CD1c-positive myeloid dendritic cell (primary cell): Measurements from ENCODE around the gene PDCD6IP.
"Not testable (repeated sequence)": the region's sequence is repeated elsewhere in the genome, so short reads cannot be mapped to it uniquely, and the experiment has no call there.

Source experiments
- DNase-seq: peaks from one replicate; pipeline ENCODE4 v3.0.0-alpha.2; 2016; ENCODE audit errors: extremely low spot score

PDCD6IP gene

DNA sequence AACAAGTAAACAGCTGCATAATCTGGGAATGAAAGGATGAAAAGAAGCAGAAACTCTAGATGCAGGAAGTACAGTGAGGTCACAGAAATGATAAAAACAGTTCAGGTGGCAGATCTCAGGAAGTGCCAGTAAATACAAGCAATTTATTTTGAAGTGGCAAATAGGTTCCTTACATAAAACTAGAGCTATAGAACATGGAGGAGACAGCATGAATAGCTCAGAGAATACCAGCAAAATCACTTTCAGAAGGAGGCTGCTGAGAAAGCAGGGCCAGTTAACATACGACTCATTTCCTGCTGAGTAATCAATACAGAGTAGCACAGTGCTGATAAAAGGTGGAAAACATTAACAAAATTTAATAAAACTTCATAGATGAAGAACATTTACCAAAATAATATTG lies 57.0 kb downstream of the PDCD6IP start:
- DNase-seq = not testable (repeated sequence)

DNA sequence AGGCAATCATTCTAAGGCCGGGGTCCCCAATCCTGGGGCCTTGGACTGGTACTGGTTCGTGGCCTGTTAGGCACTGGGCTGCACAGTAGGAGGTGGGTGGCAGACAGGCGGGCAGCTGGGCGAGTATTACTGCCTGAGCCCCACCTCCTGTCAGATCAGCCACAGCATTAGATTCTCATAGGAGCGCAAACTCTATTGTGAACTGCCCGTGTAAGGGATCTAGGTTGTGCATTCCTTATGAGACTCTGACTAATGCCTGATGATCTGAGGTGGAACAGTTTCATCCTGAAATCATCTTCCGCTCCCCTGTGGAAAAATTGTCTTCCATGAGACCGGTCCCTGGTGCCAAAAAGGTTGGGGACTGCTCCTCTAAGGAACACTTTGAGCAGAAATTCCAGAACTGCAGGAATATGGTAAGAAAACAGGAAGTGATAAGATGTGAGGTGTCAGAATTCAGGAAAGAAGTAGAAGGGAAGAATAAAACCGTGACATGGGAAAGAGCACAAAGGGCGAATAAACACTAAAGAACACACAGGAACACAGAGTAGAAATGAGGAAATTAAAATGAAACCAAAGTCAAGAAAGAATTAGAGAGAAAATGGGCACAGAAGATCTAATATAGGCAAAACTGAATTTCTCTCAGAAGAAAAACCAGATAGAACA lies 57.6 kb downstream of the PDCD6IP start:
- DNase-seq = no peak

DNA sequence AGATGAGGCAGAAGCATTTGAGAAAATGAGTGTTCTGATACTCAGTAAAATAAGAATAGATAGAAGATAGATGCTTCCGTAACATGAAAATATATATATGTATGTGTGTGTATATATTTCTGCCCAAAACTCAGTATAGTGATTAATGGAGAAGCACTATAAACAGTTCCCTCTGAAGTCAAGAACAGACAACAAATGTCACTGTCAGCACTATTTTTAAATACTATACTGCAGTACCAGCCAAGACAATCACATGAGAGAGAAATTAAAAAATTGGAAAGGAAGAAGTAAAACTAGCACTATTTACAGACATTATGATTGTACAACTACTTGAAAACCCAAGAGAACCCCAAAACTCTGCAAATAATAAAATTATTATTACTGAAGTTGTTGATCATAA lies 59.3 kb downstream of the PDCD6IP start:
- DNase-seq = not testable (repeated sequence)

DNA sequence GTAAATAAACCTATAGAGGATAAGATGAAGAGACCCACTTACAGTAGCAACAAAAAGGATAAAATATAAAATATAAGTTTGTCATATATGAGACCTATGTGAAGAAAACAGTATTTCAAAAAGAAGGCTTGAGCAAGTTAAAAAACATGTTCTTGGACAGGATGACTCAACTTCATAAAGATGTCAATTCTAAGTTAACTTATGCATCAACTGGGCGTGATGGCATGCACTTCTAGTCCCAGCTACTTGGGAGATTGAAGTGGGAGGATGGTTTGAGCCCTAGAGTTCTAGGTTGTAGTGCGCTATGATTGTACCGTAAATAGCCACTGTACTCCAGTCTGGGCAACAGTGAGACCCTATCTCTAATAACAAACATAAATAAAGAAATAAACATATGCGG lies 59.7 kb downstream of the PDCD6IP start:
- no peak for DNase-seq

DNA sequence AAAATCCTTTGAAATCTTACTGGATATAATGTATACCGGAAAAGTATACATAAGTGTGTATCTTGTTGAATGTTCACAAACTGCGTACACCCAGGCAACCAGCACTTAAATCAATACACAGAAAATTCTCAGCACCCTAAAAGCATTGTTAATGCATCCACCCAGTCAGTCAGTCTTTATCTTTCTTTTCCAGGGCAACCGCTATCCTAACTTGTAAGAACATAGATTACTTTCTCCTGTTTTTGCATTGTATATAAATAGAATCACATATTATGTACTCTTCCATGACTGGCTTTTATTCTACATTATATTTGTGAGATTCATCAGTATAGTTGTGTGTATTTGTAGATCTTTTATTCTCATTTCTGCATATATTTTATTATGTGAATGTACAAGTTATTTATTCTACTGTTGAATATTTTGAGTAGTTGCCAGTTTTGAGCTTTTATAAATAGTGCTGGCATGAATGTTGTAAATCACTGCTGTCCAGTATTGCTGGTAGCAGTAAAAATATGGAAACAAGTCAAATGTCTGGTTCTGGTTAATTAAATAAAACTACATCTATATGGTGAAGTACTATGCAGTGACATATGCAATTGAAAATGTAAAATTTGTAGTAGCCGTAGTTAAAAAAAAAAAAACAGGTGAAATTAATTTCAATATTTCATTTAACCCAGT lies 62.1 kb downstream of the PDCD6IP start:
- no peak for DNase-seq

DNA sequence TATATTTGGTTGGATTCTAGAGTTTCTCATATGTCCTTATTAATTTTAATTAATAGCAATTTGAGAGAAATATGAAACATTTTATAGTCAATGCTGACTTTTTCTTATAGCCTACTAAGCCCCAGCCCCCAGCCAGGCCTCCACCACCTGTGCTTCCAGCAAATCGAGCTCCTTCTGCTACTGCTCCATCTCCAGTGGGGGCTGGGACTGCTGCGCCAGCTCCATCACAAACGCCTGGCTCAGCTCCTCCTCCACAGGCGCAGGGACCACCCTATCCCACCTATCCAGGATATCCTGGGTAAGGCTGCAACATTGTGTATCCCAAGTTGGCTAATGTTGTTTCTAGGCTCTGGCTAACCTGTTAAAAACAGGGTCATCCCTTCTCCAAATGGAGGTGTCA lies 66.7 kb downstream of the PDCD6IP start:
- DNase-seq = no peak

DNA sequence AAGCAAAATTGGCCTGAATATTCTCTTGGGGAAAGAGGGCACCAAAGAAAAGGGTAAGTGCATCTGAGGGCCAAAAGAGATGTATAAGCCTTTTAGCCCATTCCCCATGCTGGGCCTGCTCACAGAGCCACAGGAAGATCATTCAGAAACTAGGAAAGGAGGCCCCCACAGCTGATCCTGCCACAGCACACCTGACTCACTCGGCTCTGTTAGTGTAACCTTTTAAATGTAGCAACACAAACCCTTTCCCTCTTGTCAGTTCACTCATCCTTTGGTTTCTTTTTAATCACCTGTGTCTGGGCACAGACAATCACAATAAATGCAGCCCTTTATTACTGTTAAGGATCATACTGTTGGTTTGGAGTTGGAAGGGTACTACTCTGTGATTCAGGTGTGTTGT lies 69.9 kb downstream of the PDCD6IP start:
- no peak for DNase-seq

DNA sequence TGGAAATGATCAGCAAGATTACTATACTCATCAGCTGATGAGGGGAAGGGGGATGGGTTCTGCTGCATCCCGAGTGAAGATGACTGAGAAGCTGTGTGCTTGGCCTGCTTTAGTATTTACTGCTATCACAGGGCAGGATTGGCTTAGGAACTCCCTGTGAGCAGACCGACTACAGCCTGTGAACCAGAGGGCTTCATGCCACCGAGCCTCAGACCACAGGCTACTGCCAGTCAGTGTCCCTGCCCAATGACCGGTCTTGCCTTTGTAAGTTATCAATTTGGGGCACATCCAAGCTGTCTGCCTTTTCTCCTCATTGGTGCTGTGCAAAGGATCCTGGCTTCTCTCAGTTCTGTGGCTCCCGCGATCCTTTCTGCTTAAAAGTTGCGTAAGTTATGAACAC lies 71.5 kb downstream of the PDCD6IP start:
- DNase-seq = no peak

DNA sequence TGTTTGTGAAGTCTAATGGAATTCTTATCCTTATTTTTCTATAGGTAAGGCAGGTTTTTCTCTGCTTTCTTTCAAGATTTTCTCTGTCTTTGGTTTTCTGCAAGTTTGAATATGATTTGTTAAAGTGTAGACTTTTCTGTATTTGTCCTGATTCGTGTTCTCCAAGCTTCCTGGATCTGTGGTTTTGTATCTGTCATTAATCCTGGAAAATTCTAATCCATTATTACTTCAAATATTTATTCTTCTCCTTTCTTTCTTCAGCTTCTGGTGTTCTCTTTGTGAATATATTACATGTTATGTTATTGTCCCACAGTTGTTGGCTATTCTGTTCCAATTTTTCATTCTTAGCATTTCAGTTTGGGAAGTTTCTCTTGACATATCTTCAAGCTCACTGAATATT lies 76.4 kb downstream of the PDCD6IP start:
- DNase-seq = no peak

DNA sequence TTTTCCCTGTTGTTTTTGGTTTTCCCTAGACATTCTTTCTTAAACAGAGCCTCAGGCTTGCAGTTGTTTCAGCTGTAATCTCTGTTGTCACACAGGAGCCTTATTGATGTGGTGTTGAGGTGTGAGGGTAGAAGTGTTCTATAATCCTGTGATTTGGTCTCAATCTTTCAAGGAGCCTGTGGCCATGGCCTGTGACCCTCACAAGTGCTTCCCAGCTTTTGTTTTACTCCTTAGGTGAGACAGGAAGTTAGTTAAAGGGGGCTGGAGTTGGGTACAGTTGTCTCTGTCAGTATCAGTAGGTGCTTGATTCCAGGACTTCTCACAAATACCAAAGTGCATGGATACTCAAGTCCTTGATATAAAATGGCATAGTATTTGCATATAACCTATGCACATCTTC lies 77.2 kb downstream of the PDCD6IP start:
- no peak for DNase-seq

DNA sequence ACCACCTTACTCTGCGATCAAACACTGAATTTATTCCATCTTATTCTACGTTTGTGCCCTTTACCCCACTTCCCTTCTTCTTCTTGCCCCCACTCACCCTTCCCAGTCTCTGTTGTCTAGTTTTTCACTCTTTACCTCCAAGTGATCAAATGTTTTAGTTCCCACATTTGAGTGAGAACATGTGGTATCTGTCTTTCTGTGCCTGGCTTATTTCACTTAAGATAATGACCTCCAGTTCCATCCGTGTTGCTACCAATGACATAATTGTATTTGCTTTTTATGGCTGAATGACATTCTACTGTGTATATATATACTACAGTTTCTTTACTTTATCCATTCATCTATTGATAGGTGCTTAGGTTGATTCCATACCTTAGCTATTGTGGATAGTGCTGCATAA lies 78.8 kb downstream of the PDCD6IP start:
- no peak for DNase-seq

DNA sequence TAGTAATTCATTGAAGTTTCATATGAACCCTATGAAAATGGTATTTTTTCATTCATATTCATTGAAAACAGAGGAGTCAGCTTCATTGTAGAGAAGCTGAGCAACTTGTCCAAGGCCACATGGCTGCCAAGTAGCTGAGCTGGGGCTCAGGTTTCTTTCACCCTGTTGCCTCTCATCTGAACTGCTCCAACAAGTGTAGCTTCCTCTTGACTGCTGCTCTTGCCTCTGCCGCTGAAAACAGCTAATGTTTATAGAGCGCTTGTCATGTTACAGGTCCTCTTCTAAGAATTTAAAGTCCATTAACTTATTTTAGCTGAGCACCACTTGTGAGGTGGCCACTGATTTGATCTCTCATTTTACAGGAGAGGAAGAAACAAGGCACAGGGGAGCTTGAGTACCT lies 81.1 kb downstream of the PDCD6IP start:
- no peak for DNase-seq

DNA sequence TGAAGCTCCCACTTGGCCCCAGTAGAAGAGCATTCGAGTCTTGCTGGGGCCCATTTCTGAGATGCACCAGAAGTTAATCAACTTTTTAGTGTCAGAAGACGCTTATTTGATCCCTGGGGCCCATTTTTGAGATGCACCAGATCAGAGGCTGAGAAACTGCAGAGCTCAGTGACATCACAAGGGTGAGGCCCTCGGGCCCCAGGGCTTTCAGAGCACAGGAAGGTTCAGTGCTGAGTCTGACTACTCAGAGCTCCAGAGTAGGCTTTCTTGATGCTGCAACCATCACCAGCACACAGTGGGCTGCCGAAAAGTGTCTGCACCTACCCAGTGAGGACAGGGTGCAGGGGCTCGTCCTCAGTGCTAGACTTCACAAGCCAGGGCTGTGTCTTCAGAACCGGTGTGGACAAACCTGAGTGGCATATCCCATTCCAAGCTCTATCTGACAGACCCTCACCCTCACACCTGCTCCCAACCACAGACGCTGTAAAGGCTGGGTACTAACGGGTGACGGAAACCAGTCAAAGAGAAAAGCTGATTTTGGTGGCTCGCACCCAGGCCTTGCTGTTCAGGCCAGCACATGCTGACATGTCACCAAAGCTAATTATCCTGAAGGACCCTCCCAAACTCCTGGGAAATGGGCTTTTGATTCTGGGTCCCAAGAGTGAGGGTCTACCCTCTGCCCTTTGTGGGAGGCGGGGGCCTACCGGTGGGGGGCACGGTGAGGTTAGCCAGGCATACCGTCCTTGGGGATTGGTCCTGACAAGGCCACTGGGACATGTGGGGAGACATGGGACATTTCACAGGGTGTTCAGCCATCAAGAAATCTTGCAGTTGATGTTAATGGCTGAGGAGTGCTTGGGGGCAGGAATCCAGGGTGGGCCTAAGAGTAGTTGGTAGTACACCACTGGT lies 83.0 kb downstream of the PDCD6IP start:
- no peak for DNase-seq

DNA sequence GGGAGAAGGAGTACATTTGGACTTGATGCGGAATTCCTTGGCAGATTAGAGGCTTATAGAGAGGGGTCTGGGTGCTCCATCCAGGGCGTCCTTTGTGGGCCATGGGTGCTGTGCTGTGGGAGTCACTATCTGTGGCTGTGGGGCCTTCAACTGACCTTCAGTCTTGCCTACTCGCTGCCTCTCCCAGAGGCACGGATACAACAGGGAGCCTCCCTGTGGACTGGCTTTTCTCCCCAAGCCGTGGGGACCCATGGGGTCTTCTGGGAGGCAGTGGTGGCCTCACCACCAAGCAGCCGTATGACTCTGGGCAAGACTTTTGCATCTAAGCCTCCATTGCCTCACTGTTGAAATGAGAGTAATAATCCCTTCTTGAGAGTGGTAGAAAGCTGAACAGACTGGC lies 83.9 kb downstream of the PDCD6IP start:
- no peak for DNase-seq

DNA sequence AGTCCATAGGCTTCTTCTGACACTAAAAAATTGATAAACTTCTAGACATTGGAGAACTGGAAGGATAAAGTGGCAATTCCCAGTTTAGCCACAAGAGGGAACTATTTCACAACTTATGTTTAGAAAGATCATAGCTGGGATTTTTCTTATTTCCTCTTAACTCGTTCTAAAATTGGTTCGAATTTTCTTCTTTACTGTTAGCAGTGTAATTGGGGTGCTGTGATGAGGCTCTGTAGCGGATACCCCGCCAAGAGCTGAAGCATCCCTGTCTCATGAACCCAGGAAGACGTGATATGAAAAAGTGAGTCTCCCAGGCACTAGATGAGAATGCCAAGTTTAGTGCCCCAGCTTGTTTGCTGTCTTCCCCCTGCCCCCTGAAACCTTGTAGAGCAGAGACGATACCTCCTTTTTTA lies 85.1 kb downstream of the PDCD6IP start:
- peak; percentile 75 for DNase-seq

DNA sequence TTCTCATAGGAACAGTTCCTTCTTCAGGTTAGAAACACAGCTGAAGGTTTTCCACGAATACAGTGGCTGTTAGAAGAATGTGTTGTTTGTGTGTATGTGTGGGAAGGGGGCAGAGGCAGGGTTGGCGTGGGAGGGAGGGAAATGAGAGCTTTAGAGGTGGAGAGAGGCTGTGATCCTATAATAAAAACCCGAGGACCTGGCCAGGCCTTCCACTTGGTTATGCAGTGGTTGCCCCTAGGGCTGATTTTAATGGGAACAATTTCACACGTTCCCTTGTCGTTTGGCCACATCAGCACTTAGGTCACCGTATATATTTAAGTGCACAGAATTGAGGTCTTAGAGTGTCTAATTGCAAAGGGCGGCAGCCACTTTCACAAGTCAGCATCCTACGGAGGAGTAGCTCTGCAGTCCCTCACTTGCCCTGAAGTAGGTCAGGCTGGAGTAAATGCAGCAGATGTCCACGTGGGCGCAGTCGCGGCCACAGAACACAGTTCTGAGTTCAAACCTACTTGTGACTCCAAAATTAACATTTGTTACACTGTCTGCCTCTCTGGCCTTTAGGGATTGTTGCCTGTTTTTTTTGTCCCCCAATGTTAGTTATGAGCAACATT lies 85.6 kb downstream of the PDCD6IP start:
- peak; percentile 8 for DNase-seq

DNA sequence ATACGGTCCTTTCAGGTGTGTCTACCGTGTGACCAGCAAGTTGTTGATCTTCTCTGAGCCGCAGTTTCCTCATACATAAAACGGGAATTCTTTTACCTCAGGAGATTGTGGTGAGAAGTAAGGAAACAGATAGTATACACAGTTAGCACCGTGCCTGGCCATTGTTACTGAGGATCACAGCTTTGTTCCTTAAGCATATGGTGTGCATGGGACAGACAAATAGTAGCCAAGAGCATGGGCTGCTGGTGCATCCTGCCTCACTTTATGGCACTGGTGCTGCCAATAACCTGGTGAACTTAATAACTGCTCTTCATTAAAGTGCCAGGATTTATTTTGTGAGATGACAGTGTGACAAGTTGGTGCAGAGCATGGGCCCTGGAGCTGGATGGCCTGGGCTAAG lies 86.3 kb downstream of the PDCD6IP start:
- DNase-seq = no peak

DNA sequence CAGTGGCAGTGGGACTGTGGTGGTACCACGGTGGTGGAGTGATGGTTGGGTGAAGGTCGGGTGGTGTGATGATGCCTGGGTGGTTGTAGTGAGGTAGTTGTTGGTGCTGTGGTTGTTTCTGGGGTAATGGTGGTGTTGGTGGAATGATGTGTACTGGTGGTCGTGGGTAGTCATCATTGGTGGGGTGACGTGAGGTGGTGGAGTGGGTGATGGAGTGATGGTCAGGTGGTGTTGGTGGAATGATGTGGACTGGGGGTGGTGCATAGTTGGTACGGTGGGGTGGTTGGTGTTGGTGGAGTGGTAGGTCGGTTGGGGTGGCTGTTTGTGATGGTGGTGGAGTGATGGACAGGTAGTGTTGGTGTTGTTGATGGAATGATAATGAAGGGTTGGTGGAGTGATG lies 87.1 kb downstream of the PDCD6IP start:
- no peak for DNase-seq

DNA sequence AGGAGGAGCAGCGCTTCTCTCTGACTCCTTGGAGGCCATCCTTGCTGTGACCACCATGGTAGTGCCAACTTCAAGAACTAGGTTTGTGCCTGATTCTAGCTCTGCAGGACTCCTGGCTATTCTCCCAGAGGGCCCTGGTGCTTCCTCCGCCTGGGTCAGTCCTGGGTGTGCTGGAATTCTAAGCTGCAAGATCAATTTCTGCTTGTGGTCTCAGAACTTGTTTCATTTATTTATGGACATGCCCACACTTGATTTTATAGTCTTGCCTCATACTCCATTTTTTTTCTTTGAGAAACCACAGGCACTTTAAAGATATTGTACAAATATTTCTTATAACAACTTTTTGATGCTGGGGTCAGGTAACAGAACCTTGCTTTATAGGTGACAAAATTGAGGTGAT lies 87.6 kb downstream of the PDCD6IP start:
- no peak for DNase-seq

DNA sequence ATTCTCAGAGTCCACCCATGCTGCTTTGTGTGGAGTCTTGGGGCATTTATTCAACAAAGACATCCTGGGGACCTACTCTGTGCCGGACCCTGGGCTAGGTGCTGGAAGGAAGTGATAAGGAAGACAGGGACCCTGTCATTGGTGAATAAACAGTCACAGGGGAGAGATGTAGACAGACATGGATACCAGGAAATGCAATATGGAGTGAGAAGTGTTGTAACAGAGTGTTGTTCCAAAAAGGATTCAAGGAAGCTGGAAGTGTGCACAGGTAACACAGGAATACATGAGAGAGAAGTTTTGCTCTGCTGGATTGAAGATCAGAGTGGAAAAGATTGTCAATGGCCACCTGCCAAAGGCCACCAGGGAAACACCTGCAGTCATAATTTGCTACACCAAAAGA lies 89.0 kb downstream of the PDCD6IP start:
- no peak for DNase-seq

DNA sequence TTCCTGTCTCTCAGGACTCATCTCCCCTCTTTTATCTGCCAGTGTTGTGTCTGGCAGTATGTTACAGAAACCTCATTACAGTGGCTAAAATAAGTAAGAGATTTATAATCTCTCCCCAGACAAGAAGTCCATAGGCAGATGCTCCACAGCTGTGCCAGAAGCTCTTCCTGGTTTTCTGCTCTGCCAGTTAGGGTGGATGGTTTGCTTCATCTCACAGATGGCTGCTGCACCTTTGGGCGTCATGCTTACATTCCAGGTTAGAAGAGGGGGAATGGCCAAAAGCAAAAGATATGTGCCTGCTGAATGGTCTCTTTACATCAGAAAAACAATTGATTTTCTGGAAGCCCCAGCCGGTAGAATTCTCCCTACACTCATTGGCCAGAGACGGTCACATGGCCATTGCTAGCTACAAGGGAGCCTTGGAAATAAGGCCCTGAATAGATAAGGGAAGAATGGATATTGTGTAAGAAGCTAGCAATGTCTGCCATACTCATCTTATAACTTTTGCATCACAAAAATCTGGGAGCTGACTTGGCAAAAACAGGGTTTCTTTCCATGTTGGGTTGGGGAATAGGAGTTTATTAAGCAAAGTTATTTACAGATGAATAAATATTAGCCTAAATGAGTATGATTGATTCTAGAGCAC lies 91.1 kb downstream of the PDCD6IP start:
- DNase-seq = no peak

DNA sequence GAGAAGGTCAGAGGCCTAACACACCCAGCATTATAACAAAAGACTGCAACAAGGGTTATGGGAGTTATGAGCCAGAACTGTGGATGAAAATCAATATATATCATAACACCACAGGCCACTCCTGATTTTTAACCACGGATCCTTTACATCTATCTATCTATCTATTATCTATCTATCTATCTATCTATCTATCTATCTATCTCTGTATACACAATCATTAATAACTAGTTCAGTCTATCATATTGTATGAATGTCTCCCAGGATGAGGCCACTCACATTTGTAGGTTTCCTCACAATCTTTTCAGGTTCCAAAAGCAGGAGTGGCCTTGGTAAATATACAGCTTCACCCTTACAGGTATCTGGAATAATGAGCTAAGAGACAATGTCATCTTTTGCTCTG lies 94.2 kb downstream of the PDCD6IP start:
- no peak for DNase-seq
